Thyroid gland (tissue), 4 donors: ENCODE data around the gene PUSL1. TPM values are rescaled to one million over a fixed set of nuclear protein-coding genes. Genes with fewer than 3 reads are reported as not detected.

Experiments used
- DNase-seq, 2 donors: peaks; one replicate each; pipeline ENCODE4 v3.0.0-alpha.2; 2019
- H3K27ac ChIP-seq, 3 donors: fragments of 200-600 bp; sonication (generic); 1 replicate in 2 of 3; 2 replicates in 1 of 3; pipeline ENCODE4 v1.5.1; 2016 to 2019; ENCODE audit warnings: mild to moderate bottlenecking in 1 of 3, moderate library complexity in 1 of 3
- H3K27me3 ChIP-seq: fragments of 200-600 bp; sonication (generic); one replicate; pipeline ENCODE4 v1.5.1; 2019
- H3K36me3 ChIP-seq, 2 donors: fragments of 200-600 bp; sonication (generic); one replicate each; pipeline ENCODE4 v1.5.1; 2016 to 2019
- H3K4me1 ChIP-seq, 2 donors: fragments of 200-600 bp; sonication (generic); one replicate each; pipeline ENCODE4 v1.5.1; 2017 to 2019
- H3K4me3 ChIP-seq, 3 donors: fragments of 200-600 bp; sonication (generic); replicated peaks in 1 of 3; 1 replicate in 2 of 3; 2 replicates in 1 of 3; pipeline ENCODE4 v1.5.1; 2016; ENCODE audit warnings: mild to moderate bottlenecking in 1 of 3
- H3K9me3 ChIP-seq: fragments of 200-600 bp; sonication (generic); one replicate; pipeline ENCODE4 v1.5.1; 2017
- CTCF ChIP-seq, 6 experiments: fragments of 200-600 bp in 3 of 6; fragments of 450-650 bp in 3 of 6; sonication (generic) in 3 of 6; IDR thresholded peaks; one replicate each; pipeline ENCODE4 v1.5.1; 2016 to 2019; ENCODE audit warnings: antibody characterized with exemption in 6 of 6, mild to moderate bottlenecking in 2 of 6, inconsistent platforms in 1 of 6, moderate library complexity in 1 of 6
- POLR2A ChIP-seq, 2 donors: fragments of 450-650 bp; IDR thresholded peaks; one replicate each; pipeline ENCODE4 v1.6.1; 2017; ENCODE audit warnings: antibody characterized with exemption in 2 of 2, mild to moderate bottlenecking in 2 of 2, moderate library complexity in 1 of 2
- WGBS, 2 donors: methylation state at CpG; one replicate each; pipeline ENCODE4 v1.1.5; 2017; 5-methylcytosine and 5-hydroxymethylcytosine counted together
- intact Hi-C: fragments of 100-400 bp; cut with DNase I; formaldehyde crosslinking; loops from one replicate; pipeline ENCODE4 v1.15.1; 2023
- total RNA-seq, 4 donors: library from RNA; depleted of rRNA; stranded (reverse); fragments of >200 nt; gene quantifications; one replicate each; pipeline ENCODE4 v1.2.3, GENCODE V29; 2016

The PUSL1 gene
- total RNA-seq, 4 donors from 2014 or later, result 24.0 to 41.4 (median 28.0) TPM

DNA sequence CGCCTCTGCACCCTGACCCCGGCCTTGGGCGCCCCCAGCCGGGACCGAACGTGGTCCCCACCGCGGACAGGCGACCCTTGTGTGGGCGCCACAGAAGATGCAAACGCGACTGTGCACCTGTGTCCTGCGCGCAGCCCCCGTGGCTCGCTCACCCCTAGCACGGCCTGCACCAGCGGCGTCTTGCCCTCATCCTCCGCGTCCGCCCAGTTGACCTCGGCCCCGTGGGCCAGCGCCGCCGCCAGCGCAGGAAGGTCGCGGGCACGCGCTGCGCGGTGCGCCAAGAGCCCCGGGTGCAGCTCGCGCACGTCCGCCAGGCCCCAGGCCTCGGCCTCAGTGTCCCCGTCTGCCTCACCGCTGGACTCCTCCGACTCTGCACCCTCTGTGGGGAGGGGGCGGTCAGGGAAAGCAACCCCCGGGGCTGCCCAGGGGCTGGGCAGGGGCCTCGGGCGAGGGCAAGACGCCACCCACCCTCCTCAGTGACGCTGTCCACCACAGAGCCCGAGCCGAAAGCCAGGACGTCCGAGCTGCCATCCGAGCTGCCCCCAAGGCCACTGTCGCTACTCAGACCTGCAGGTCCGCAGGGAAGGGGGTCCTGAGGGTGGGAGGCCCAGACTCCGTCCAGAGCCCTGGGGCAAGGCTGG lies 14.0 kb upstream of the PUSL1 start:
- peaks cover 0 to 4% of the 10 kb centered on the region in 2 donors for H3K36me3 ChIP-seq

DNA sequence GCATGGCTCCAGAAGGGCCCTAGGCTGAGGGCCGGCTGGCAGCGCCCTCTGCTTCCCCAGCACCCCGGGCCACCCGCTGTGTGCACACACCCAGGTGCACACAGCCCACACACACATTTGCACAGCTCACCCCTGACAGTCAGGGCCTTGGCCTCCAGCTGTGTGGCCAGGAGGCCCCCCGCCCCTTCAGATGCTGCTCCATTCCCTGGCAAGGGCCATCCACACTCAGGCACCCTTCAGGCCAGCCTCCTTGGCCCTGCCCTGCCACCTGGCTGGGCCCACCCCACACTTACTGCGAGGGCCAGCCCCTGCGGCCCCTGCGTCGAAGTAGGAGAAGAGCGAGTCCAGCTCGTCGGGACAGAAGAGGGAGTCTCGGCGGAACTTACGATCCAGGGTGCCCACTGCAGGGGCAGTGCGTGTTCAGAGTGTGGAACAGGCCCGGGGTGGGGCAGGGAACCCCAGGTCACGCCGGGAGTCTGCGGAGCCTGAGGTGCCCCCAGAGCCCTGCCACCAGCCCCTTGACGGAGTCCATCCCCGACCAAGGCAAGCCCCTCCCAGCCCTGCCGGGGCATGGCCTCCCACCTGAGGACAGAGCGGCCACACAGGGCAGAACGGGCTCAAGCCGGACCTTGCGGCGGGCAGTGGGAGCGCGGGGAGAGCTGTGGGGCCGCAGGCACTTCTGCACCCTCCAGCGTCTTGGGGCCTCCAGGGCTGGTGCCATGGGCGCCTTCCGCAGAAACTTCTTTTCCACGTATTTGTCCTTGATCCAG lies 13.1 kb upstream of the PUSL1 start:
- H3K4me3 ChIP-seq, result no peak overlapping the region
- H3K36me3 ChIP-seq, result peaks cover 0 to 4% of the 10 kb centered on the region in 2 donors
- no peak overlapping the region for H3K27ac ChIP-seq
- no peak for DNase-seq
- H3K27me3 ChIP-seq, result no peaks in the 10 kb centered on the region
- H3K9me3 ChIP-seq, result no peaks in the 10 kb centered on the region
- WGBS, 2 donors, result 94% methylated on average over 20 to 28 of the region's 35 CpGs
- intact Hi-C loops, result loop anchor here (10.0 kb wide), 1 partner anchor 321 kb away; no protein-coding TSS in a partner anchor
- TF ChIP-seq POLR2A (IDR thresholded peaks at IDR 0.05), result no peak
- no peak for TF ChIP-seq CTCF (IDR thresholded peaks at IDR 0.05)
- peaks cover 6 to 9% of the 10 kb centered on the region in 2 donors for H3K4me1 ChIP-seq

More for the DNA sequence above, 14.0 kb upstream of the PUSL1 start:
- TF ChIP-seq POLR2A (IDR thresholded peaks at IDR 0.05) (no peak), CTCF (IDR thresholded peaks at IDR 0.05) (no peak)
- no peak overlapping the region for H3K27ac ChIP-seq
- H3K9me3 ChIP-seq, result no peaks in the 10 kb centered on the region
- no peak for DNase-seq
- H3K27me3 ChIP-seq, result no peaks in the 10 kb centered on the region
- peaks cover 6 to 9% of the 10 kb centered on the region in 2 donors for H3K4me1 ChIP-seq
- intact Hi-C loops, result loop anchor here (10.0 kb wide), 1 partner anchor 320 kb away; no protein-coding TSS in a partner anchor
- WGBS, 2 donors, result 91 to 95% methylated on average over 4 to 38 of the region's 58 CpGs
- no peak overlapping the region for H3K4me3 ChIP-seq

GRCh38 chr1:1296070-1297061 lies 12.0 kb upstream of the PUSL1 start:
- Histone ChIP-seq H3K4me3 (no peak overlapping the region), H3K27me3 (no peaks in the 10 kb centered on the region), H3K9me3 (no peaks in the 10 kb centered on the region), H3K4me1 (peaks cover 3 to 4% of the 10 kb centered on the region in 2 donors), H3K36me3 (peaks cover 0 to 4% of the 10 kb centered on the region in 2 donors), H3K27ac (no peak overlapping the region)
- no peak for DNase-seq
- WGBS, 2 donors, result 97 to 98% methylated on average over 45 to 52 of the region's 62 CpGs
- TF ChIP-seq POLR2A (IDR thresholded peaks at IDR 0.05) (no peak), CTCF (IDR thresholded peaks at IDR 0.05) (no peak)
- intact Hi-C loops, result loop anchor here (10.0 kb wide), 1 partner anchor 322 kb away; no protein-coding TSS in a partner anchor

GRCh38 chr1:1297802-1298424 lies 10.5 kb upstream of the PUSL1 start:
- Histone ChIP-seq H3K4me1 (no peaks in the 10 kb centered on the region), H3K9me3 (no peaks in the 10 kb centered on the region), H3K27ac (no peak overlapping the region), H3K36me3 (peaks cover 0 to 4% of the 10 kb centered on the region in 2 donors), H3K27me3 (no peaks in the 10 kb centered on the region), H3K4me3 (no peak overlapping the region)
- 96 to 97% methylated on average over 16 to 23 of the region's 31 CpGs for WGBS, 2 donors
- TF ChIP-seq POLR2A (IDR thresholded peaks at IDR 0.05), result no peak
- TF ChIP-seq CTCF (IDR thresholded peaks at IDR 0.05), result no peak
- DNase-seq, result no peak
- intact Hi-C loops, result loop anchor here (10.0 kb wide), 1 partner anchor 323 kb away; no protein-coding TSS in a partner anchor
